Neural progenitor cell (in vitro differentiated cells): ENCODE data around the gene MASP2. TPM values are rescaled to one million over a fixed set of nuclear protein-coding genes. Genes with fewer than 3 reads are reported as not detected.

ENCODE experiments used
- DNase-seq: peaks from one replicate; pipeline ENCODE4 v3.0.0-alpha.2; 2016; ENCODE audit warnings: low spot score
- H2AFZ ChIP-seq: fragments of 200-600 bp; sonication (generic); replicated peaks from 2 replicates; pipeline ENCODE4 v1.6.1; 2016; ENCODE audit warnings: antibody characterized with exemption
- H3F3A ChIP-seq: fragments of 200-600 bp; sonication (generic); 2 replicates; pipeline ENCODE4 v1.6.1; 2016; ENCODE audit warnings: antibody characterized with exemption, low read depth
- H3K27ac ChIP-seq: fragments of 200-600 bp; sonication (generic); 2 replicates; pipeline ENCODE4 v1.5.1; 2016; ENCODE audit warnings: mild to moderate bottlenecking
- H3K27me3 ChIP-seq: fragments of 200-600 bp; sonication (generic); 2 replicates; pipeline ENCODE4 v1.6.1; 2016; ENCODE audit warnings: mild to moderate bottlenecking, moderate library complexity
- H3K36me3 ChIP-seq: fragments of 200-600 bp; sonication (generic); 2 replicates; pipeline ENCODE4 v1.5.1; 2016
- H3K4me1 ChIP-seq: fragments of 200-600 bp; sonication (generic); 2 replicates; pipeline ENCODE4 v1.6.1; 2016; ENCODE audit warnings: mixed run types
- H3K4me2 ChIP-seq: fragments of 200-600 bp; sonication (generic); 2 replicates; pipeline ENCODE4 v1.6.1; 2016
- H3K4me3 ChIP-seq: fragments of 200-600 bp; sonication (generic); 2 replicates; pipeline ENCODE4 v1.5.1; 2016
- H3K79me2 ChIP-seq: fragments of 200-600 bp; sonication (generic); 2 replicates; pipeline ENCODE4 v1.6.1; 2016; ENCODE audit warnings: low read depth
- H3K9ac ChIP-seq: fragments of 200-600 bp; sonication (generic); 2 replicates; pipeline ENCODE4 v1.6.1; 2016
- H3K9me3 ChIP-seq: fragments of 200-600 bp; sonication (generic); 2 replicates; pipeline ENCODE4 v1.5.1; 2016; ENCODE audit warnings: low read depth
- H4K20me1 ChIP-seq: fragments of 200-600 bp; sonication (generic); 2 replicates; pipeline ENCODE4 v1.6.1; 2016; ENCODE audit warnings: low read depth
- H3K27ac Mint-ChIP-seq: 3 replicates; pipeline ENCODE4 v1.8.0; 2021; ENCODE audit warnings: mixed read lengths
- H3K27me3 Mint-ChIP-seq: 2 replicates; pipeline ENCODE4 v1.8.0; 2022; ENCODE audit warnings: low read depth, mild to moderate bottlenecking, inconsistent platforms, moderate library complexity, mixed read lengths; ENCODE audit not compliant: insufficient read depth
- H3K36me3 Mint-ChIP-seq: 3 replicates; pipeline ENCODE4 v1.8.0; 2021; ENCODE audit warnings: mixed read lengths
- H3K4me1 Mint-ChIP-seq: 3 replicates; pipeline ENCODE4 v1.8.0; 2021; ENCODE audit warnings: mixed read lengths
- H3K4me3 Mint-ChIP-seq: 3 replicates; pipeline ENCODE4 v1.8.0; 2021; ENCODE audit warnings: mild to moderate bottlenecking, moderate library complexity, mixed read lengths
- H3K9me3 Mint-ChIP-seq: 3 replicates; pipeline ENCODE4 v1.8.0; 2020; ENCODE audit warnings: mixed read lengths
- CTCF ChIP-seq: fragments of 200-600 bp; sonication (generic); IDR thresholded peaks from 2 replicates; pipeline ENCODE4 v1.5.1; 2017; ENCODE audit warnings: antibody characterized with exemption, mild to moderate bottlenecking
- EZH2 ChIP-seq: fragments of 200-600 bp; sonication (generic); IDR thresholded peaks from 2 replicates; pipeline ENCODE4 v1.6.1; 2017; ENCODE audit warnings: antibody characterized with exemption, mild to moderate bottlenecking, moderate library complexity
- EZH2phosphoT487 ChIP-seq: fragments of 200-600 bp; sonication (generic); IDR thresholded peaks from 2 replicates; pipeline ENCODE4 v1.6.1; 2017; ENCODE audit warnings: antibody characterized with exemption
- total RNA-seq: library from RNA; depleted of rRNA; stranded (reverse); fragments of >200 nt; gene quantifications from 2 replicates; pipeline ENCODE4 v1.2.3, GENCODE V29; 2015; ENCODE audit warnings: low replicate concordance

The MASP2 gene
- total RNA-seq, 1 donor from 2014 or later, result not detected

- H3K27me3 Mint-ChIP-seq, result peaks cover 3% of the 10 kb centered on the region
- TF ChIP-seq CTCF (no peak), EZH2 (no peak), EZH2phosphoT487 (no peak)
- Histone ChIP-seq H3K79me2 (peaks cover 37% of the 10 kb centered on the region), H3K27me3 (no peaks in the 10 kb centered on the region), H3K4me2 (peak overlapping the region; percentile 99), H3K4me1 (peaks cover 14% of the 10 kb centered on the region), H4K20me1 (peaks cover 29% of the 10 kb centered on the region), H3F3A (peaks cover 24% of the 10 kb centered on the region), H3K36me3 (no peaks in the 10 kb centered on the region), H3K27ac (no peak overlapping the region), H2AFZ (no peak overlapping the region), H3K9ac (peak overlapping the region; percentile 81), H3K9me3 (no peaks in the 10 kb centered on the region), H3K4me3 (peak overlapping the region; percentile 99)
- H3K4me1 Mint-ChIP-seq, result peaks cover 22% of the 10 kb centered on the region
- peaks cover 6% of the 10 kb centered on the region for H3K36me3 Mint-ChIP-seq
- H3K27ac Mint-ChIP-seq, result no peak overlapping the region
- no peaks in the 10 kb centered on the region for H3K9me3 Mint-ChIP-seq
- DNase-seq, result no peak
- peak overlapping the region; percentile 96 for H3K4me3 Mint-ChIP-seq
These were observed 11.6 kb upstream of the MASP2 start for GRCh38 chr1:11058595-11059154.

- peaks cover 23% of the 10 kb centered on the region for H3K4me1 Mint-ChIP-seq
- no peak for DNase-seq
- peaks cover 36% of the 10 kb centered on the region for H4K20me1 ChIP-seq
- TF ChIP-seq EZH2phosphoT487 (no peak), EZH2 (no peak), CTCF (no peak)
- H3K4me3 Mint-ChIP-seq, result peak overlapping the region; percentile 96
- H3K27me3 ChIP-seq, result no peaks in the 10 kb centered on the region
- H3K4me2 ChIP-seq, result no peak overlapping the region
- H3K36me3 Mint-ChIP-seq, result peaks cover 6% of the 10 kb centered on the region
- no peak overlapping the region for H3K4me3 ChIP-seq
- peaks cover 18% of the 10 kb centered on the region for H3K4me1 ChIP-seq
- peaks cover 24% of the 10 kb centered on the region for H3F3A ChIP-seq
- no peak overlapping the region for H3K27ac Mint-ChIP-seq
- H3K36me3 ChIP-seq, result no peaks in the 10 kb centered on the region
- H3K79me2 ChIP-seq, result peaks cover 37% of the 10 kb centered on the region
- H3K9ac ChIP-seq, result no peak overlapping the region
- H3K9me3 ChIP-seq, result no peaks in the 10 kb centered on the region
- H3K27me3 Mint-ChIP-seq, result peaks cover 3% of the 10 kb centered on the region
- no peaks in the 10 kb centered on the region for H3K9me3 Mint-ChIP-seq
- no peak overlapping the region for H2AFZ ChIP-seq
- H3K27ac ChIP-seq, result no peak overlapping the region
These were observed 11.0 kb upstream of the MASP2 start for GRCh38 chr1:11058026-11058425.

- Mint-ChIP-seq H3K36me3 (peaks cover 3% of the 10 kb centered on the region), H3K4me3 (peak overlapping the region; percentile 76), H3K9me3 (no peaks in the 10 kb centered on the region), H3K27me3 (peaks cover 3% of the 10 kb centered on the region), H3K4me1 (peaks cover 25% of the 10 kb centered on the region), H3K27ac (no peak overlapping the region)
- Histone ChIP-seq H3K4me2 (no peak overlapping the region), H3F3A (peaks cover 28% of the 10 kb centered on the region), H4K20me1 (peaks cover 41% of the 10 kb centered on the region), H3K4me1 (peaks cover 23% of the 10 kb centered on the region), H3K79me2 (peaks cover 37% of the 10 kb centered on the region), H3K27ac (no peak overlapping the region), H3K27me3 (no peaks in the 10 kb centered on the region), H3K4me3 (no peak overlapping the region), H3K36me3 (no peaks in the 10 kb centered on the region), H2AFZ (no peak overlapping the region), H3K9ac (no peak overlapping the region), H3K9me3 (no peaks in the 10 kb centered on the region)
- no peak for DNase-seq
- TF ChIP-seq EZH2phosphoT487, result no peak
- TF ChIP-seq EZH2, result no peak
- no peak for TF ChIP-seq CTCF
These were observed 10.4 kb upstream of the MASP2 start for GRCh38 chr1:11057477-11057876.
